GM12864 (cell line): Measurements from ENCODE around the gene OR2AK2.

ENCODE experiments used
- DNase-seq: peaks from one replicate; pipeline ENCODE4 v3.0.0-alpha.2; 2011; ENCODE audit warnings: low read depth
- H3K4me3 ChIP-seq: 2 replicates; pipeline ENCODE4 v1.5.1; 2011; ENCODE audit warnings: mild to moderate bottlenecking, low read depth, low read length, control low read depth
- TF ChIP-seq, protein P1 (sequence below): IDR thresholded peaks from 2 replicates; pipeline ENCODE4 v1.5.1; 2011; ENCODE audit warnings: low read depth, mild to moderate bottlenecking, moderate library complexity, low read length, control low read depth, inconsistent platforms; ENCODE audit errors: missing control alignments

Gene OR2AK2

DNA sequence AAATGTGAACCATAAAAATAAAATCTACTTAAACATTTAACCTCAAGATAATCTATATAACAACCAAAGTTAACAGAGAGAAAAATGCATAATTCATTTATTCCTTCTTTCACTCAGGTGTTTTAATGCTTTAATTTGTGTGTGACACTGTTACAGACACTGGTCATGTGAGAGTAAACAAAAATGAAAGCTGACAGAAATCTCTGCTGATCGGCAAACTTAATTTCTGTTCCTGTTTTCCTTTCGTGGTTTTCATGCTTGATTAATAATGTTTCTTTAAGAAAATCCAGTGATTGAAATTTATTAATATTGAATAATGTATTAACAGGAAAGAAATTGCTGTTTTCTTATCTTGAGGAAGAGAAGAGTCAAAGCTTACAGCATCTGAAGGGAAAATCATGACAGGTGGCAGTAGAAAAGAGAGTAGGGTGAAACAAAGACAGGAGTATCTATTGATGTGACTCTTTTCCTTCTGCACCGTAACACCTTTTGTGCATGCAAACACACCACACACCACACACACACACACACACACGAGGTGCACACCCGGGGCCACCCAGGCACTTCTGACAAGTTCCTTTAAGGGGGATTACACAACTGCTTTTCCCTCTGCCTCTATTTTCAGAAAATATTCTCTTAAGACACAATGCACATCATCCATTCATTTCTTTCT is 1.6 kb downstream of the OR2AK2 start:
- DNase-seq: peak; percentile 10
- TF ChIP-seq, protein P1, sequence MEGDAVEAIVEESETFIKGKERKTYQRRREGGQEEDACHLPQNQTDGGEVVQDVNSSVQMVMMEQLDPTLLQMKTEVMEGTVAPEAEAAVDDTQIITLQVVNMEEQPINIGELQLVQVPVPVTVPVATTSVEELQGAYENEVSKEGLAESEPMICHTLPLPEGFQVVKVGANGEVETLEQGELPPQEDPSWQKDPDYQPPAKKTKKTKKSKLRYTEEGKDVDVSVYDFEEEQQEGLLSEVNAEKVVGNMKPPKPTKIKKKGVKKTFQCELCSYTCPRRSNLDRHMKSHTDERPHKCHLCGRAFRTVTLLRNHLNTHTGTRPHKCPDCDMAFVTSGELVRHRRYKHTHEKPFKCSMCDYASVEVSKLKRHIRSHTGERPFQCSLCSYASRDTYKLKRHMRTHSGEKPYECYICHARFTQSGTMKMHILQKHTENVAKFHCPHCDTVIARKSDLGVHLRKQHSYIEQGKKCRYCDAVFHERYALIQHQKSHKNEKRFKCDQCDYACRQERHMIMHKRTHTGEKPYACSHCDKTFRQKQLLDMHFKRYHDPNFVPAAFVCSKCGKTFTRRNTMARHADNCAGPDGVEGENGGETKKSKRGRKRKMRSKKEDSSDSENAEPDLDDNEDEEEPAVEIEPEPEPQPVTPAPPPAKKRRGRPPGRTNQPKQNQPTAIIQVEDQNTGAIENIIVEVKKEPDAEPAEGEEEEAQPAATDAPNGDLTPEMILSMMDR: no peak
- H3K4me3 ChIP-seq: no peak overlapping the region

DNA sequence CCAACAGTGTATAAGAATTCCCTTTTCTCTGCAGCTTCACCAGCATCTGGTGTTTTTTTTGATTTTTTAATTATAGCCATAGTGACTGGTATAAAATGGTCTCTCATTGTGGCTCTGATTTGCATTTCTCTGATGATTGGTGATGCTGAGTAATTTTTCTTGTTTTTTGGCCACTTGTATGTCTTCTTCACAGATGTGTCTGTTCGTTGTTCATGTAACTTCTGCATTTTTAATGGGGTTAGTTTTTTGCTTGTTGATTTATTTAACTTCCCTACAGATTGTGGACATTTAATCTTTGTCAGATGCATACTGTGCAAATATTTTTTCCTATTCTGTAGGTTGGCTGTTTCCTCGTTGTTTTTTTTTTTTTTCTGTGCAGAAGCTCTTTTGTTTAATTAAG is 28.0 kb downstream of the OR2AK2 start:
- DNase-seq: no peak
- H3K4me3 ChIP-seq: no peak overlapping the region
- TF ChIP-seq, protein P1: no peak

- no peak for DNase-seq
- no peak overlapping the region for H3K4me3 ChIP-seq
- TF ChIP-seq, protein P1: no peak
Observed at GRCh38 chr1:247998811-247999210, 33.8 kb downstream of the OR2AK2 start.

- no peak for DNase-seq
- TF ChIP-seq, protein P1: no peak
- H3K4me3 ChIP-seq: no peak overlapping the region
Observed at GRCh38 chr1:248000169-248000568, 35.1 kb downstream of the OR2AK2 start.

DNA sequence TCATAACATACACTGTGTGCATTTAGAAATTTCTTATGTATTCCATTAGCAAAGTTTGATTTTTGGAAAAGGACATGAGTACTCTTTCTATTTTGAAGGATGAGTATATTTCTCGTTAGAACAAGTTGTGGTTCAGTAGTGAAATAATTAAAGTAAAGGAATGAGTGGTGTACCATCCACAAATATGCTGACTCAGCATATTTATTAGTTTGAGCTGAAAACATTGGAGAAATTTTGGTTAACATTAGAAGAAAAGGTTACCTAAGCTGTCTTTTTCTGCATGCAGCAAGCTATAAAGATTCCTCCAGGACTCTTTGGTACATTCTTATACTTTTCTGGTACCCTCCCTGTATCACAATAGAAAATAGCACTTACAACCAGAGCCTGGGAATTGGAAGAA is 42.7 kb downstream of the OR2AK2 start:
- H3K4me3 ChIP-seq: no peak overlapping the region
- TF ChIP-seq, protein P1: no peak
- no peak for DNase-seq

GRCh38 chr1:248009681-248010080 is 44.6 kb downstream of the OR2AK2 start:
- H3K4me3 ChIP-seq: no peak overlapping the region
- TF ChIP-seq, protein P1: no peak
- no peak for DNase-seq

DNA sequence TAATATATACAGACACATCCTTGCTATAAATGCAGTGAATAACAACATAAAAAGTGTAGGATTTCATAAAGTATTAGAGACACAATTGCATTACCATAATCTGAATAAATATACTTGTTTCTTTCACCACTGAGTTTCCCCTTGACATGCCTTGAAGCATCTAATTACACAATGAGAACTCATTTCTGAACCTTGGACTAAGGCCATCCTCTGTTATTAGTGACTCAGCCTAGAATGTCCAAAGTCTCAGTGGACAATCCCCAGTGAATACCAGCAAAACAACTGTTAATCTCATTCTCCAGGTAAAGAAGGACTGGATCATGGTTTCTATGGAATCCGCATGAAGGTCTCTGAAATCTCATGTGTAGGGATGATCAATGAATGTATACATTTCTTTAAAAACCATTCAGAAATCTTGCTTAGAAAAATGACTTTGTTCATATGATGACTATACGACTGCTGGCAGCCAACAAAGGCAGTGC is 48.2 kb downstream of the OR2AK2 start, which contains the start of gene OR2L5:
OR2L5 (plus strand) TSS at position 432 of the 482 bp plus-strand sequence. CDS start 8,288 bp downstream, outside the sequence.
- no peak for DNase-seq
- TF ChIP-seq, protein P1: no peak
- no peak within 1 kb of the TSS for H3K4me3 ChIP-seq
